ENCODE data around the gene LIM2.

Gene LIM2

DNA sequence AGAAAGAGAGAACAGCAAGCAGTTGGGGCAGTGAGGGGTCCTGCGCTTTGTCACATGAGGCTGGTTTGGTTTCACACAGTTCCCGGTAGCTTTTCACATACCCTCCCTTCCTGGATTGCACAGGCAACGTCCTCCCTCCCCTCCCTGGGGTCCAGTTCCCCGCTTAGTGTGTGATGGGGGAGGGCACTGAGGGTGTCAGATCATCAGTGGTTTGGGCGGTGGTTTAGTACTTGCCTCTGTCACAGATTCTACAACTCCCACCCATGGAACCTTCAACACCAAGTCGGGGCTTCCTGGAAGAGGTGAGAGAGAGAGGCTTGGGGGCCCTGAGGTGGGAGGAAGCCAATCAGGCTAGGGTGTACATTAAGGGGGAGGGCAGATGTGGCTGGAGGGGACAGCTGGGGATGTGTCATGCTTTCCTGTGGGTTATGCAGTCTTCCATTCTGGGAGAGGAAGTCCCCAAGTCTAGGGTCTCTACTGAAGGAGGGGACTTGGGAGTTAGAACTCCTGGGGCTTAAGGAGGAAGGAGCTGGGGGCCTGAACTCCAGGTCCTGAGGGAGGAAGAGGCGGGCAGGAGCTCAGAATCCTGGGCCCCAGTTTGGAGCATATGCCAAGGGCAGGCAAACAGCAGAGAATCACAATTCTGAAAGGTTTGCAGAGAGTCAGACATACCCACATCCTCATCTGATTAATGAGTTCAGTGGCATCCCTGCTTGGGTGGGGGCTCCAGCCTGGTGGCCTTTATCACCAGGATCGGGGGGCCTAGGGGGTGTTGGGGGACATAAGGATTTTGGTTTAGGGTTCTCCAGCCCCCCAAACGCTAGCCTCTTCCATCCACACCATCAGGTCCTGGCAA lies 14.9 kb downstream of the LIM2 start, which contains the start of gene NKG7:
TSS of gene NKG7 (minus strand) at position 6 of the 856 bp plus-strand sequence. CDS start 119 bp downstream, outside the sequence.
- CTCF ChIA-PET, result no interaction called here
- POLR2A ChIA-PET, result interaction anchor here (2.4 kb wide), 1 partner anchor 22 kb away, joined by 10 read pairs; no protein-coding TSS in a partner anchor
- no peak for DNase-seq (ENCODE audit: extremely low spot score)
- no peak for TF ChIP-seq SUZ12 (IDR thresholded peaks at IDR 0.05)
- TF ChIP-seq TARDBP (IDR thresholded peaks at IDR 0.05), result no peak
- no peak for TF ChIP-seq ELF4 (IDR thresholded peaks at IDR 0.05)
- no peak for TF ChIP-seq FOXA1 (IDR thresholded peaks at IDR 0.05)
- TF ChIP-seq HDGF (IDR thresholded peaks at IDR 0.05; ENCODE audit: borderline replicate concordance), result no peak
- TF ChIP-seq L3MBTL2 (conservative IDR thresholded peaks at IDR 0.05), result no peak
- no peak for TF ChIP-seq ARNT (IDR thresholded peaks at IDR 0.05)
- TF ChIP-seq ZNF384 (IDR thresholded peaks at IDR 0.05), result no peak
- TF ChIP-seq BHLHE40 (IDR thresholded peaks at IDR 0.05; ENCODE audit: borderline replicate concordance), result no peak
- TF ChIP-seq FOXM1 (IDR thresholded peaks at IDR 0.05; ENCODE audit: borderline replicate concordance), result no peak
- no peak for TF ChIP-seq FOXK2 (IDR thresholded peaks at IDR 0.05)
- TF ChIP-seq, protein P1, sequence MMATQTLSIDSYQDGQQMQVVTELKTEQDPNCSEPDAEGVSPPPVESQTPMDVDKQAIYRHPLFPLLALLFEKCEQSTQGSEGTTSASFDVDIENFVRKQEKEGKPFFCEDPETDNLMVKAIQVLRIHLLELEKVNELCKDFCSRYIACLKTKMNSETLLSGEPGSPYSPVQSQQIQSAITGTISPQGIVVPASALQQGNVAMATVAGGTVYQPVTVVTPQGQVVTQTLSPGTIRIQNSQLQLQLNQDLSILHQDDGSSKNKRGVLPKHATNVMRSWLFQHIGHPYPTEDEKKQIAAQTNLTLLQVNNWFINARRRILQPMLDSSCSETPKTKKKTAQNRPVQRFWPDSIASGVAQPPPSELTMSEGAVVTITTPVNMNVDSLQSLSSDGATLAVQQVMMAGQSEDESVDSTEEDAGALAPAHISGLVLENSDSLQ (IDR thresholded peaks at IDR 0.05), result no peak
- TF ChIP-seq LEF1 (IDR thresholded peaks at IDR 0.05; ENCODE audit: borderline replicate concordance), result no peak
- TF ChIP-seq SP1 (IDR thresholded peaks at IDR 0.05), result no peak
- TF ChIP-seq CTBP1 (IDR thresholded peaks at IDR 0.05; ENCODE audit: borderline replicate concordance), result no peak
- no peak for TF ChIP-seq NFRKB (IDR thresholded peaks at IDR 0.05)

- no peak for DNase-seq (ENCODE audit: extremely low spot score)
- TF ChIP-seq ZNF384 (IDR thresholded peaks at IDR 0.05) (no peak), L3MBTL2 (conservative IDR thresholded peaks at IDR 0.05) (no peak), CTBP1 (IDR thresholded peaks at IDR 0.05; ENCODE audit: borderline replicate concordance) (no peak), NFRKB (IDR thresholded peaks at IDR 0.05) (no peak), FOXA1 (IDR thresholded peaks at IDR 0.05) (no peak), SP1 (IDR thresholded peaks at IDR 0.05) (no peak), ELF4 (IDR thresholded peaks at IDR 0.05) (no peak), TARDBP (IDR thresholded peaks at IDR 0.05) (no peak), LEF1 (IDR thresholded peaks at IDR 0.05; ENCODE audit: borderline replicate concordance) (no peak), ARNT (IDR thresholded peaks at IDR 0.05) (no peak), SUZ12 (IDR thresholded peaks at IDR 0.05) (no peak), BHLHE40 (IDR thresholded peaks at IDR 0.05; ENCODE audit: borderline replicate concordance) (no peak), HDGF (IDR thresholded peaks at IDR 0.05; ENCODE audit: borderline replicate concordance) (no peak), FOXK2 (IDR thresholded peaks at IDR 0.05) (no peak), FOXM1 (IDR thresholded peaks at IDR 0.05; ENCODE audit: borderline replicate concordance) (no peak)
- TF ChIP-seq, protein P1 (IDR thresholded peaks at IDR 0.05), result no peak
- POLR2A ChIA-PET, result interaction anchor here (0.9 to 2.4 kb wide), 2 partner anchors 17 to 22 kb away, joined by 3 to 10 read pairs; no protein-coding TSS in a partner anchor
- CTCF ChIA-PET, result no interaction called here
Observed at GRCh38 chr19:51372021-51372648, 15.6 kb downstream of the LIM2 start.

DNA sequence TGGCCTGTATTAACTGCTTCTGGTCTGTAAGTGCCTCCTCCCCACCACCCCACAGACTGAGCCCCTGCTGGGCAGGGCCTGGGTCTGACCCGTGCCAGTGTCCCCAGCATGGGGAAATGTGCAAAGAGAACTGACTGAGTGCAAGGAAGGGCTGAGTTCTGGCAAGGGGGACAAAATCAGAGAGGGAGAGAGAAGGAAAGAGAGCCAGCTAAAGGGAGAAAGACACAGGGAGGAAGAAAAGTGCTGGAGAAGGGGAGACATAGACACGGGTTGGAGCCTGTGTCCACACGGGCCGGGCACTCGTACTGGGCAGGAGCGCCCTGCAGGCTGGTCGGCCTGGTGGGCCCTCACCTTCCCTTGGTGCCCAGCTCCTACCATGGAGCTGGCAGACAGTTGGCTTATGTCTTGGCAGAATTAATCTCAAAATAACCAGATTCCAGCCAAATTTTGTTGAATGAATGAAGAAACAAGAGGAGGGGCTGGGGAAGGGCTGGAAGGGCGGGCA lies 16.5 kb downstream of the LIM2 start:
- CTCF ChIA-PET, result no interaction called here
- TF ChIP-seq TARDBP (IDR thresholded peaks at IDR 0.05), result no peak
- TF ChIP-seq SUZ12 (IDR thresholded peaks at IDR 0.05), result no peak
- TF ChIP-seq, protein P1 (IDR thresholded peaks at IDR 0.05), result no peak
- no peak for TF ChIP-seq ARNT (IDR thresholded peaks at IDR 0.05)
- TF ChIP-seq FOXM1 (IDR thresholded peaks at IDR 0.05; ENCODE audit: borderline replicate concordance), result no peak
- no peak for TF ChIP-seq ZNF384 (IDR thresholded peaks at IDR 0.05)
- no peak for TF ChIP-seq FOXK2 (IDR thresholded peaks at IDR 0.05)
- TF ChIP-seq SP1 (IDR thresholded peaks at IDR 0.05), result no peak
- TF ChIP-seq NFRKB (IDR thresholded peaks at IDR 0.05), result no peak
- TF ChIP-seq HDGF (IDR thresholded peaks at IDR 0.05; ENCODE audit: borderline replicate concordance), result no peak
- no peak for TF ChIP-seq BHLHE40 (IDR thresholded peaks at IDR 0.05; ENCODE audit: borderline replicate concordance)
- TF ChIP-seq CTBP1 (IDR thresholded peaks at IDR 0.05; ENCODE audit: borderline replicate concordance), result no peak
- TF ChIP-seq FOXA1 (IDR thresholded peaks at IDR 0.05), result no peak
- TF ChIP-seq ELF4 (IDR thresholded peaks at IDR 0.05), result no peak
- TF ChIP-seq LEF1 (IDR thresholded peaks at IDR 0.05; ENCODE audit: borderline replicate concordance), result no peak
- TF ChIP-seq L3MBTL2 (conservative IDR thresholded peaks at IDR 0.05), result no peak
- no peak for DNase-seq (ENCODE audit: extremely low spot score)
- POLR2A ChIA-PET, result interaction anchor here (2.4 kb wide), 1 partner anchor 23 kb away, joined by 10 read pairs; no protein-coding TSS in a partner anchor

GRCh38 chr19:51370230-51370629 lies 17.5 kb downstream of the LIM2 start:
- POLR2A ChIA-PET, result interaction anchor here (1.0 to 2.4 kb wide), 2 partner anchors 24 to 31 kb away, joined by 3 to 10 read pairs; no protein-coding TSS in a partner anchor
- CTCF ChIA-PET, result no interaction called here
- no peak for DNase-seq (ENCODE audit: extremely low spot score)
- TF ChIP-seq TARDBP (IDR thresholded peaks at IDR 0.05) (no peak), BHLHE40 (IDR thresholded peaks at IDR 0.05; ENCODE audit: borderline replicate concordance) (no peak), L3MBTL2 (conservative IDR thresholded peaks at IDR 0.05) (no peak), HDGF (IDR thresholded peaks at IDR 0.05; ENCODE audit: borderline replicate concordance) (no peak), ARNT (IDR thresholded peaks at IDR 0.05) (no peak), ZNF384 (IDR thresholded peaks at IDR 0.05) (no peak), FOXK2 (IDR thresholded peaks at IDR 0.05) (no peak), ELF4 (IDR thresholded peaks at IDR 0.05) (no peak), SUZ12 (IDR thresholded peaks at IDR 0.05) (no peak)

Data from HEK293T (cell line).